WTC11 (cell line): ENCODE data around the gene SQOR. TPM values are rescaled to one million over a fixed set of nuclear protein-coding genes. Genes with fewer than 3 reads are reported as not detected.

Experiments used
- ATAC-seq: fragments of 200-7000 bp; cut with Tn5 transposase; 2 replicates; pipeline ENCODE4 v1.10.0; 2021; ENCODE audit warnings: mild to moderate bottlenecking, moderate library complexity
- CTCF ChIA-PET: fragments of 300-600 bp; sonication (Branson Sonifier 250); formaldehyde crosslinking; loops from one replicate; lab custom pipeline; 2021; ENCODE audit warnings: antibody characterized with exemption; lab: Charles Lee
- POLR2A ChIA-PET: fragments of 350-600 bp; sonication (Branson Sonifier 250); formaldehyde crosslinking; loops from one replicate; lab custom pipeline; 2021; ENCODE audit warnings: antibody characterized with exemption; lab: Charles Lee
- DNase-seq: peaks from one replicate; pipeline ENCODE4 v3.0.0; 2021; ENCODE audit warnings: low spot score
- H3K27ac Mint-ChIP-seq: 2 replicates; pipeline ENCODE4 v1.8.0; 2021; ENCODE audit warnings: mixed read lengths
- H3K27me3 Mint-ChIP-seq: 2 replicates; pipeline ENCODE4 v1.8.0; 2021; ENCODE audit warnings: low read depth, mild to moderate bottlenecking, moderate library complexity, mixed read lengths
- H3K36me3 Mint-ChIP-seq: 2 replicates; pipeline ENCODE4 v1.8.0; 2021; ENCODE audit warnings: mixed read lengths
- H3K4me1 Mint-ChIP-seq: 2 replicates; pipeline ENCODE4 v1.8.0; 2022; ENCODE audit warnings: mixed read lengths
- H3K4me3 Mint-ChIP-seq: 2 replicates; pipeline ENCODE4 v1.8.0; 2021; ENCODE audit warnings: mild to moderate bottlenecking, moderate library complexity, mixed read lengths
- H3K9me3 Mint-ChIP-seq: 2 replicates; pipeline ENCODE4 v1.8.0; 2021; ENCODE audit warnings: mixed read lengths
- ATF2 ChIP-seq: sonication (generic); formaldehyde crosslinking; IDR thresholded peaks from 2 replicates; pipeline ENCODE4 v1.8.1; 2022; ENCODE audit warnings: low read depth, missing genetic modification reagents, borderline replicate concordance
- CREB1 ChIP-seq: sonication (generic); formaldehyde crosslinking; IDR thresholded peaks from 2 replicates; pipeline ENCODE4 v1.8.0; 2023; ENCODE audit warnings: mild to moderate bottlenecking, missing genetic modification reagents
- CREM ChIP-seq: sonication (generic); formaldehyde crosslinking; IDR thresholded peaks from 2 replicates; pipeline ENCODE4 v1.8.1; 2022; ENCODE audit warnings: mild to moderate bottlenecking, missing genetic modification reagents, moderate library complexity
- CTCF ChIP-seq: fragments of 200-600 bp; IDR thresholded peaks from 2 replicates; pipeline ENCODE4 v1.8.0; 2022; ENCODE audit warnings: antibody characterized with exemption
- E2F5 ChIP-seq: sonication (generic); formaldehyde crosslinking; IDR thresholded peaks from 2 replicates; pipeline ENCODE4 v1.8.1; 2022; ENCODE audit warnings: mild to moderate bottlenecking, moderate library complexity, missing genetic modification reagents
- FOXJ3 ChIP-seq: sonication (generic); formaldehyde crosslinking; IDR thresholded peaks from 2 replicates; pipeline ENCODE4 v1.9.0; 2021; ENCODE audit warnings: missing genetic modification reagents, mild to moderate bottlenecking, borderline replicate concordance
- GTF2I ChIP-seq: fragments of 250-450 bp; sonication (Bioruptor Pico); conservative IDR thresholded peaks from 2 replicates; pipeline ENCODE4 v1.4.0; 2021; ENCODE audit warnings: mild to moderate bottlenecking
- HMGA2 ChIP-seq: fragments of 250-450 bp; sonication (Bioruptor Pico); IDR thresholded peaks from 2 replicates; pipeline ENCODE4 v1.4.0; 2021; ENCODE audit warnings: mild to moderate bottlenecking, moderate library complexity
- IRF2 ChIP-seq: sonication (generic); formaldehyde crosslinking; IDR thresholded peaks from 2 replicates; pipeline ENCODE4 v1.8.0; 2022; ENCODE audit warnings: low read depth, missing genetic modification reagents, borderline replicate concordance
- KAT7 ChIP-seq: sonication (generic); formaldehyde crosslinking; IDR thresholded peaks from 2 replicates; pipeline ENCODE4 v1.8.1; 2023; ENCODE audit warnings: missing genetic modification reagents, mild to moderate bottlenecking, borderline replicate concordance
- NR3C1 ChIP-seq: sonication (generic); formaldehyde crosslinking; conservative IDR thresholded peaks from 2 replicates; pipeline ENCODE4 v1.8.1; 2023; ENCODE audit warnings: low read depth, mild to moderate bottlenecking, missing genetic modification reagents
- PRDM15 ChIP-seq: sonication (generic); formaldehyde crosslinking; IDR thresholded peaks from 2 replicates; pipeline ENCODE4 v1.8.0; 2022; ENCODE audit warnings: missing genetic modification reagents
- PRRX2 ChIP-seq: fragments of 250-450 bp; sonication (Bioruptor Pico); IDR thresholded peaks from 2 replicates; pipeline ENCODE4 v1.8.0; 2021; ENCODE audit warnings: mild to moderate bottlenecking
- RORB ChIP-seq: fragments of 250-450 bp; sonication (Bioruptor Pico); IDR thresholded peaks from 2 replicates; pipeline ENCODE4 v1.9.0; 2021; ENCODE audit warnings: mild to moderate bottlenecking
- USF2 ChIP-seq: sonication (generic); formaldehyde crosslinking; IDR thresholded peaks from 2 replicates; pipeline ENCODE4 v1.8.1; 2023; ENCODE audit warnings: mild to moderate bottlenecking, missing genetic modification reagents, moderate library complexity
- ZBTB43 ChIP-seq: sonication (generic); formaldehyde crosslinking; IDR thresholded peaks from 2 replicates; pipeline ENCODE4 v1.8.1; 2023; ENCODE audit warnings: mild to moderate bottlenecking, missing genetic modification reagents
- ZMAT4 ChIP-seq: fragments of 250-450 bp; sonication (Bioruptor Pico); IDR thresholded peaks from 2 replicates; pipeline ENCODE4 v1.9.0; 2021; ENCODE audit warnings: mild to moderate bottlenecking
- ZNF219 ChIP-seq: sonication (generic); formaldehyde crosslinking; IDR thresholded peaks from 2 replicates; pipeline ENCODE4 v1.8.0; 2023; ENCODE audit warnings: missing genetic modification reagents, mild to moderate bottlenecking, borderline replicate concordance
- ZNF232 ChIP-seq: sonication (generic); formaldehyde crosslinking; IDR thresholded peaks from 2 replicates; pipeline ENCODE4 v1.8.0; 2022; ENCODE audit warnings: mild to moderate bottlenecking, missing genetic modification reagents
- ZNF423 ChIP-seq: fragments of 250-450 bp; sonication (Bioruptor Pico); IDR thresholded peaks from 2 replicates; pipeline ENCODE4 v2.1.2; 2022; ENCODE audit warnings: mild to moderate bottlenecking, moderate library complexity
- ZNF512 ChIP-seq: sonication (generic); formaldehyde crosslinking; IDR thresholded peaks from 2 replicates; pipeline ENCODE4 v1.8.1; 2022; ENCODE audit warnings: missing genetic modification reagents, borderline replicate concordance
- total RNA-seq: library from RNA; stranded (reverse); gene quantifications from 3 replicates; pipeline ENCODE4 v1.2.3, GENCODE V29; 2021

SQOR gene
- total RNA-seq, 1 experiment from 2014 or later: 0.72 TPM

- Mint-ChIP-seq H3K4me3 (no peak overlapping the region), H3K4me1 (peaks cover 3% of the 10 kb centered on the region), H3K27me3 (no peaks in the 10 kb centered on the region), H3K27ac (no peak overlapping the region), H3K9me3 (peaks cover 4% of the 10 kb centered on the region; the same call in 1 of the 2 replicates), H3K36me3 (no peaks in the 10 kb centered on the region)
- DNase-seq (no peak), ATAC-seq (no peak)
- TF ChIP-seq ZBTB43 (CRISPR knock-in tag): no peak
- TF ChIP-seq CREM: no peak
- TF ChIP-seq ZNF512 (CRISPR knock-in tag): no peak
- no peak for TF ChIP-seq GTF2I (CRISPR knock-in tag)
- TF ChIP-seq PRDM15 (CRISPR knock-in tag): no peak
- TF ChIP-seq USF2 (CRISPR knock-in tag): no peak
- TF ChIP-seq ZNF219 (CRISPR knock-in tag): no peak
- TF ChIP-seq ZNF232 (CRISPR knock-in tag): no peak
- TF ChIP-seq FOXJ3 (CRISPR knock-in tag): no peak
- no peak for TF ChIP-seq IRF2 (CRISPR knock-in tag)
- no peak for TF ChIP-seq PRRX2
- no peak for TF ChIP-seq ZNF423
- TF ChIP-seq NR3C1 (CRISPR knock-in tag): no peak
- no peak for TF ChIP-seq ATF2 (CRISPR knock-in tag)
- no peak for TF ChIP-seq HMGA2
- ChIA-PET POLR2A (no interaction called here), CTCF (no interaction called here)
Observed at GRCh38 chr15:45657254-45657653, 22.4 kb downstream of the SQOR start.

GRCh38 chr15:45657764-45658545 is 23.1 kb downstream of the SQOR start:
- no peak for TF ChIP-seq ZNF423
- no peak for TF ChIP-seq CREB1 (CRISPR knock-in tag)
- TF ChIP-seq CTCF: no peak
- TF ChIP-seq ZMAT4 (CRISPR knock-in tag): no peak
- no peak for TF ChIP-seq RORB (CRISPR knock-in tag)
- TF ChIP-seq E2F5: no peak
- no peak for TF ChIP-seq KAT7 (CRISPR knock-in tag)
- H3K4me1 Mint-ChIP-seq: peaks cover 3% of the 10 kb centered on the region
- H3K27ac Mint-ChIP-seq: no peak overlapping the region
- no peak overlapping the region for H3K4me3 Mint-ChIP-seq
- ChIA-PET POLR2A (no interaction called here), CTCF (no interaction called here)
- H3K9me3 Mint-ChIP-seq: peaks cover 4% of the 10 kb centered on the region; the same call in 1 of the 2 replicates
- no peaks in the 10 kb centered on the region for H3K36me3 Mint-ChIP-seq
- DNase-seq (no peak), ATAC-seq (no peak)
- no peaks in the 10 kb centered on the region for H3K27me3 Mint-ChIP-seq
